ENCODE results near the gene CLDN25. TPM values are rescaled to one million over a fixed set of nuclear protein-coding genes. Genes with fewer than 3 reads are reported as not detected.
"Not testable (repeated sequence)": the region's sequence is repeated elsewhere in the genome, so short reads cannot be mapped to it uniquely, and the experiment has no call there.

The CLDN25 gene
- total RNA-seq, result not detected

DNA sequence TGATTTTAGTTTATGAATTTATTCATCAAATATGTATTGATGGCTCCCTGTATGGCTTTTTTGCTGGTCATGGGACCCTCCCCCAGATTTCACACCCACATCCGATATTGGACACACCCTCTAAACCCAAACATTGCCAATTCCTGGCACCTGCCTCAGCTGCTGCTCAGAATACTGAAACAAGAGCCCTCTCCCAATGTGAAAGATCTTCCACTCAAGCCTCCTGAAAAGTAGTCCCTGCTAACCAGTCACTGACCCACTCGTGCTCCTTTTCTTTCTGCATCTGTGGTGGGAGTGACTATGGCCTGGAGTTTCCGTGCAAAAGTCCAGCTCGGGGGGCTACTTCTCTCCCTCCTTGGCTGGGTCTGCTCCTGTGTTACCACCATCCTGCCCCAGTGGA, at the start of gene CLDN25:
Gene CLDN25 (plus strand): TSS at position 301 of the 400 bp plus-strand sequence. CDS start 0 bp downstream, at position 301.
- no peak for DNase-seq

DNA sequence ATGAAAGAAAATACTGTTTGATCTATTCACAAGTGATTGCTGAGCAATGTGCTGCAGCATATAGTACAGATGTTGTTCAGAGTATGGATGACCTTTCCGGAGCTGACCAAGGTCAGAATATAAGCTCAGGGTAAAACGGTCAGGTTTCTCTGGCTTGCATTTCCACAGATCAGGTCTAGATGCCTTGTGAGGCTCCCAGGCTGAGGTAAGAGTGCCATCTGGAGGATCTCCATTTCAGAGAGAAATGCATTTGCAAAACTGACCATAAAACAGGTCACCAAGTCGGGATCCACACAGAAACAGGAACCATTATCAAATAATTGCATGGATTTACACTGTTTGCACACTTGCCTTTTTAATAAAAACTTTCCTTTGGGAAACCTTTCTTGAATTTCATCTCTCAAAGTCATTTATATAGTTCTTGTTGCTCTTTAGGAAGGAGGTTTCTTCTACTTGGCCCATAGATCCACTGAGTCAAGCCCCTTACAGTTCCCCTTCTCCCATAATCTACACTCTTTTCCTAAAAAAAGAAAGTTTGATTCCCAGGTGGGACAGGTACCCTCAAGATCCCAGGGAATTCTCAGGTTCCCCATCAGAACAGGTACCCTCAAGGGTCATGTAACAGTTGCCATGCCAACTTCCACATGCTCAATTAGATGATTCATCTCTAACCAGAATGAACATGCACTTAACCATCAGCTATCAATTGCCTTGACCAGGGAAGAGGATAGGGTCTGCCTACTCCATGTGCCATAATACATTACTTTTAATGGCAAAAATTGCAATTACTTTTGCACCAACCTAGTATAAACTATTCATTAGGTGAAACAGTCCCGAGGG, 48.5 kb upstream of the CLDN25 start:
- DNase-seq, result peak; percentile 67

DNA sequence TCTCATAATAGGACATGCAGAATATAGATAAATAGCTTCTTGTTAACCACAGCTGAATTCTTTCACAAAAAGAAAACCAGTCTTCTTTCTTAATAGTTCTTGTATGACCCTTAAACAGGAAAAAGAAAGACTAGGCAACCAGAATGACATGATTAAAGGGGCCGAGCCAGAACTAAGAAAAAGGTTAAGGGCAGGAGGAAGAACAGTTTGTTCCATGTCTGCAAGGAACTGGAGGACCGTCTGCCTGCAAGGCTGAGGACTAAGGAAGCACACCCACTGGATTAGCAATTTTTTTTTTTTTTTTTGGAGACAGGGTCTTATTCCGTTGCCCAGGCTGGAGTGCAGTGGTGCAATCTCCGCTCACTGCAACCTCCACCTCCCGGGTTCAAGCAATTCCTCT, 47.5 kb upstream of the CLDN25 start:
- no peak for DNase-seq

DNA sequence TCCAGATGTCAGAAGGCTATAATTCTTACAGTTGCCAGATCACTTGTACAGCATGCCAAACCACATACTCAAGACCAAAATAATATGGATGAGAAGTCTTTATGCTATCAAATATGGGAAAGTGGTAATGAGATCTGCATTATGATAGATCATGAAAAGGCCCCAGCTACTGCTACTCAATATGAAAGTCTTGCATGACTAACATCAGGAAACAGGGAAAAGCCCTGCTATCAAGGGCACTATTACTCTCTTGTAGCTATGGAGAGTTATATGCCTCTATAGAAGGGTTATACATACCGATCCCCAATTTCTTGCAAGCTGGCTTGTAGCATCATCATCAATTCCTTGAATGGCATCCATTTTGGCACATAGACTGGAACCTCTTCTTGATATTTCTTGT, 43.3 kb upstream of the CLDN25 start:
- DNase-seq, result no peak

DNA sequence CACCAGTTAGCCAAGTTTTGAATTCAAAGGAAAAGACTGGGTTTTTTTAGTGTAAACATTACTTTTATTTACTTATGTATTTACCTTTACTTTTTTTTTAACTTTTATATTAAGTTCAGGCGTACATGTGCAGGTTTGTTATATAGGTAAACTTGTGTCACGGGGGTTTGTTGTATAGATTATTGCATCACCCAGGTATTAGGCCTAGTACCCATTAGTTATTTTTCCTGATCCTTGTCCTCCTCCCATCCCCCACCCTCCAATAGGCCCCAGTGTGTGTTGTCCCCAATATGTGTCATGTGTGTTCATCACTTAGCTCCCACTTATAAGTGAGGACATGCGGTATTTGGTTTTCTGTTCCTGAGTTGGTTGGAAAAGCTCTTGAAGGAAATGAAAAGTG, 26.7 kb upstream of the CLDN25 start:
- DNase-seq, result no peak

DNA sequence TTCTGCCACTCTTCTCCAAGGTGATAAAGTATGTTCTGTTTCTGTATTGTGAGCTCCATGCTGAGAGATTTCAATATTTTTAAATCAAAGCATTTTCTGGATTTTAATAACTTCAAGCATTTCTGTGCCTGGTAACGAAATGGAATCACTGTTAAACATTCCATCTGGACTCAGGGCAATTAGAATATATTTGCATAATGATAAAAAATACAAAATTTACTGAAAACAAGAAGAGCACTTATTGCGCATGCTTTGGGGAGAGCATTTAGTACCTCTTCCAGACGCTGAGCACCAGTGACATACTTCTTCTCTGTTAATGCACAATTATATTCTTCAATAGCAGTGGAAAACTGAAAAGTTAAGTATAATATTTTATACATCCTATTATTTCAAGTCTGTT, 19.4 kb upstream of the CLDN25 start:
- no peak for DNase-seq

DNA sequence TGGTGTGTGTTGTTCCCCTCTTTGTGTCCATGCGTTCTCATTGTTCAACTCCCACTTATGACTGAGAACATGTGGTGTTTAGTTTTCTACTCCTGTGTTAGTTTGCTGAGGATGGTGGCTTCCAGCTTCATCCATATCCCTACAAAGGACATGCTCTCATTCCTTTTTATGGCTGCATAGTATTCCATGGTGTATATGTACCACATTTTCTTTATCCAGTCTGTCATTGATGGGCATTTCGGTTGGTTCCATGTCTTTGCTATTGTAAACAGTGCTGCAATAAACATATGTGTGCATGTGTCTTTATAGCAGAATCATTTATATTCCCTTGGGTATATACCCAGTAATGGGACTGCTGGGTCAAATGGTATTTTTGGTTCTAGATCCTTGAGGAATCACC, 16.6 kb upstream of the CLDN25 start:
- not testable (repeated sequence) for DNase-seq

DNA sequence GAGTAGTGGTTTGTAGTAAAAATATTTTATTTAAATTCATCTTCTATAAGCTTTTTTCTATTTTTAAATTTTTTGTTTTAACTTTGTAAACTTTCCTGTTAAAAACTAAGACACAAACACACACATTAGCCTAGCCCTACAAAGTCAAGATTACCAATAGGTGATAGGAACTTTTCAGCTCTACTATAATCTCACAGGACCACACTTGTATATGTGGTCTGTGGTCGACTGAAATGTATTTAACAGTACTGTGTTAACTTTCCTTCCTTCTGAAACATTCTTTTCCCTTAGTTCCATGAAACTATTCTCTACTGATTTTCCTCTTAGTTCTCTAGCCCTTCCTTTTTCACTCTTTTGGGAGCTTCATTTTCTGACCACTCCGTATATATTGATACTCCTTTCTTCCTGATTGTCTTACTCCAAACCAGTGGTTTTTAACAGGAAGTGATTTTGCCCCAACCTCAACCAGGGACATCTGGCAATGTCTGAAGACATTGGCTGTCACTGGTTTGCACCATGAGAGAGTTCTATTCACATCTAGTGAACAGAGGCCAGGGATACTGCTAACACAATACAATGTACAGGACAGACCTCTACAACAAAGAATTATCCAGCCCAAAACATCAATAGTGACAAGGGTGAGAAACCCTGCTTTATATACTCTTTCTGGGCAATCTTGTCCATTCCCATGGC, 14.9 kb upstream of the CLDN25 start:
- DNase-seq, result no peak

DNA sequence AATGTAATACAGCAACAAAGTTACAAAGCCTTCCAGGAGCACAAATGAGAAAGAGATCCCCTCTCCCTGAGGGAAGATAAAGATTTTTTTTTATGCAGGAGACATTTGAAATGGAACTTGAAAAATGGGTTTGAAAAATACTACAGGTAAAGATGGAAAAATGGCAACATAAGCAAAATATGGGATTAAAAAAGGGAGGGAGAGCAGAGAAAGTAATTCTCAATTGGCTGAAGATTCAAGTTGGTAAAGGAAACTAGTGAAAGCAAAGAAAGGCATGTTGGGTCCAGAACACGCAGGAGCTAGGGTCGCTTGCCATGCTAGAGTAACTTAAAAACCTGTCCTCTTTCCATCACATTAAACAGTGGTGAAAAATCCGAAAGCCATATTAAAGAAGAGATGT, 7.6 kb upstream of the CLDN25 start:
- no peak for DNase-seq

DNA sequence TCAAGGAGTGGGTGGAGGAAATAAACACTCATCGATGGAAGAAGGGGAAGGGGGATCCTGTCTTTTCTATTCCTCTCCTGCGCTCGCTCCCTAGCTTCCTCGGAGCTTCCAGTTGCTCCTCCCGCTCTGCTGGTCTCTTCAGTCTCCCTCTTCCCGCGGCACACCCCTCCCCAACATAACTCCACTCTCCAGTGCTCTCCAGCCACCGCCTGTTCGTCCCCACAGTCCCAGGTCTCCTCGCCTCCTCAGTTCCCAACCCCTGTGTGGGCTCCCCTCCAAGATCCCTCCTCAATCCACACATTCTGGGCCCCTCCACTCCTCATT, 6.5 kb upstream of the CLDN25 start:
- peak; percentile 55 for DNase-seq

DNA sequence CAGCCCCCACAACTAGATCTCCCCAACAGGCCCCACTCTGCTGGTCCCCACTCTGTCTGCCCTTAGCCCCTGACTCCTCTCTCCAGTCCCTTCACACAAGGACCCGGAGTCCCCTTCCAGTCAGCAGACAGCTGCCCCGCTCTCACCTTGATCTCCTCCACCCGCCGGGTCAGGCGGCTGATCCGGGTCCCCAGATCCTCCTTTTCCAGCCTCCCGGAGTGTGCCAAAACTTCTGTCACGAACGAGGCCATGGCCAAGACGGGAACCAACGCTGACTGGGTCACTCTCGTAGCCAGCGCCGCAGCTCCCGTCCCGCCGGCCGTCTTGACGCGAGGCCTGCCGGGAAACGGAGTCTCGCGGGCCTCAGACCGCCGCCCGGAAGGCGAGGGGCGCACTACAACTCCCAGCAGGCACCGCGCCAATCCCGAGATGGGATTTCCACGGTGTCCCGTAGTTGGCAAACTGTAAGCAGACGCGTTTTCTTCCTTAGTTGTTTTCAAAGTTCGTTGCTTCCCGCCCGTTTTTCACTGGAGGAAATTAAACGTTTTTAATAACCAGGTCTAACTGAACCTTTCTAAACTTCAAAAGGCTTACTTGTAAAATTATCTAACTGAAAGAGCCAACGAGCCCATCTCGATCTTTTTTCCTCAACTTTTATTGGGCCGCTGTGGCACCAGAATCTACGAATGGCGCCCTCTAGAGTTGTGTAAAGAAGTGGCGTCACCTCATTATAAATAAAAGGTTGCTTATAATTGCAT, 6.0 kb upstream of the CLDN25 start, which contains the start of gene ZW10:
Gene ZW10 (minus strand): TSS at position 277 of the 758 bp plus-strand sequence. CDS start 26 bp downstream, at position 251.
- DNase-seq, result peak; percentile 99

DNA sequence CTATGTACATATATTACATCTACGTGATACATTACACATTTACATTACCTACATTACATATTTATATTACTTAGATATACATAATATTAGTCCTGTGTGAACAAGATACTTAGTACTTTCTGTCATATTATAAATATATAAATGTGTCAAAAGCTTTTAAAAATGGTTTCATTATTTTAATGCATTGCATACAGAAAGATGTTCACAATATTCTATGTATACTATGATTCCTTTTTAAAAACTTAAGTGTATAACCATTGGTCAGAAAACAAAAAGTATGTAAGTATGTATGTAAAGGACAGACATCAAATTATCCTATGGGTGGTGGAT, 5.5 kb upstream of the CLDN25 start:
- DNase-seq, result no peak

DNA sequence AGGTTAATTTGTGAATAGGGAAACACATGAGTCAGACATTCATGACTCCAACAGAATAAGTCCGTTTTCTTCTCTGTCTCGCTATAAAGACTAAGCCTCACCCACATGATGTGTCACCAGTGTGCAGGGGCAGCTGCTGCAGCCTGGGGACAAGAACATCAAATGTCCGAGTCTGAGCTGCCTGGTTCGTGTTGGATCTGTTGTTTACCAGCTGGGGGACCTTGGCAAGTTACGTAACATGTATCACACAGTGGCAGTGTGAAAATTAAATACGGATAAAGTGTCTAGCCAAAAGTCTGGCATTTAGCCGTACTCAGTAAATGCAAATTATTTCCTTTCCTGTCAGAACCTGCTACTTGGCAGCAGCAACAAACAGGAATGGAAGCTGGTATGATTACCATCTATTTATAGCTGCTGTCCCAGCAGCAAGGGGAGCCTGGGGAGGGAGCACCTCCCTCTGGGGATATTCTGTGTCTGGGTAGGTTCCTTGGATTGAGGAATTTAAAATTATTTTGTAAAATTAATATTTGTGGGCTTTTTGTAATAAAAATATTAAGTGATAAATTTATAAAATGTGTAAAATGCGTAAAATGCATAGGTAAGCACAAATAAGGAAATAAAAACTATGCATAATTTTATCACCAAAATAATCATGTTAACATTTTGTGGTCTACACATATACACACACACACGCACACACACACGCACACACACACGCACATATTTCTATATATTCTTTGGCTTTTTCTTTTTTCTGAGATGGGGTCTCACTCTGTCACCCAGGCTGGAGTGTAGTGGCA, 1.3 kb upstream of the CLDN25 start:
- DNase-seq, result peak; percentile 65

DNA sequence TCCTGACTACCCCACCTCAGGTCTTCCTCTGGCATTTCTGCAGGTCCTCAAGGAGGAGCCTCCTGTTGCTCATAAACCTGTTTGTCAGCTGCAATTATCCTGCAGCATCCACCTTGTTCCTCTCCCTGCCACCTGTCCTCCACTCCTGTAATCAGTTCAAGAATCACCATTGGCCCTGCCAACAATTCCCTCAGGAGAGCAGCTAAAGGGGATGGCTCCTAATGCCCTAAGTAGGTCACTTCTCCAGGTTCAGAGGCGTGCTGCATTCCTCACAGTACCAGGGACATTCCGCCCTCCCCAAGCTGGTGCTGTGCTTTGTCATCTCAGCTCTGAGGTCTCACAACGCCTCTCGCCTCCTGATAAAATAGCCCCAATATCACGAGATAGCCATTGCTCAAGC, 2.1 kb downstream of the CLDN25 start:
- DNase-seq, result no peak

DNA sequence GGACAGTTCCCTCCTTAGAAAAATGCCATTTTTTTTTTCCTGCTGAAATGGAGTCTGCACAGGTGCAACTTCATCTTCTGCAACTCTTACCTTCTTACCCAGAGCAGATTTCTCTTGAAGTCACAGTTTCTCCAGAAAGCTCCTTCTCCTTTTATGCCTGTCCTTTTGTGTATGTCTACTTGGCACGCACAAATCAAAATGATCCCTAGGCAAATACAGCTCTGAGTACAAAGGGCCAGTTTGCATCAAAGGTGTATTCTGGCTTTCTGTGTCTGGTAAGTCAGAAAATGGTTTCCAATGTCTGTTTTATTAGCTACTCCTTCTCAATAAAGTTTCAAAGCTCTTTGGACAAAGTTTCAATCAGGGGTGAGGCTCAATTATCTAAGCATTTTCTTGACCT, 2.5 kb downstream of the CLDN25 start:
- no peak for DNase-seq

DNA sequence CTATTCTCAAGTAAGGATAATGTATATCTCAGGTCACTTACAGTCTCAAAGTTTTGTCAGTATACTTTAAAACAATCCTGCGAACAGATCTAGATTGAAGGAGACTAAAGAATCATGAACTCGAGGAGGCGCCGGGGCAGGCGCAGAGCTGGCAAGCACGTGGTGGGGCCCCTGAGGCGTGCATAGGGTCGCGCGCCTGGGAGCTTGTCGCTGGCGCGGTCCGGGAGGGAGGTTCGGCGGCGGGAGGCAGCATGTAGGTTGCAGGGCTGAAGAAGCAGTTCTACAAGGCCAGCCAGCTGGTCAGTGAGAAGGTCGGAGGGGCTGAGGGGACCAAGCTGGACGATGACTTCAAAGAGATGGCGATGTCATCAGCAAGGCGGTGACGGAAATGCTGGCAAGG, 9.4 kb downstream of the CLDN25 start:
- DNase-seq, result not testable (repeated sequence)

DNA sequence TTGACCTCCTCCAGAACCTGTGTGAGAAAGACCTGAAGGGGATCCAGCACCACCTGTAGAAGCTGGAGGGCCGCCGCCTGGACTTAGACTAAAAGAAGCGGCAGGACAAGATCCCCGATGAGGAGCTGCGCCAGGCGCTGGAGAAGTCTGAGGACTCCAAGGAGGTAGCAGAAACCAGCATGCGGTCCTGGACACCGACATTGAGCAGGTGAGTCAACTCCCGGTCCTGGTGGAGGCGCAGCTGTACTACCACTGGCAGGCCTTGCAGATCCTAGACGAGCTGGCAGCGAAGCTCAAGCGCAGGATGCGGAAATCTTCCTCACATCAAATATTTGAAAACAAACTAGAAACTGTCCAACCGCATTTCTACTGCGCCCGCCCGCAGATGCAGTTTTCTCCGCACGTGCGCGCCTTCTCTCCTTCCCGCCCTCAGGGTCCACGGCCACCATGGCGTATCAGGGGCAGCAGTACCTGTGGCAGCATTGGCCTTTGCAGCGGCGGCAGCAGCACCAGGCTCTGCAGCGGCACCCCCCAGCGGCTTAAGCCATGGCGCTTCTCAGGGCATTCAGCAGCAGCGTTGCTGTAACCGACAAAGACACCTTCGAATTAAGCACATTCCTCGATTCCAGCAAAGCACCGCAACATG, 10.2 kb downstream of the CLDN25 start:
- DNase-seq, result no peak

DNA sequence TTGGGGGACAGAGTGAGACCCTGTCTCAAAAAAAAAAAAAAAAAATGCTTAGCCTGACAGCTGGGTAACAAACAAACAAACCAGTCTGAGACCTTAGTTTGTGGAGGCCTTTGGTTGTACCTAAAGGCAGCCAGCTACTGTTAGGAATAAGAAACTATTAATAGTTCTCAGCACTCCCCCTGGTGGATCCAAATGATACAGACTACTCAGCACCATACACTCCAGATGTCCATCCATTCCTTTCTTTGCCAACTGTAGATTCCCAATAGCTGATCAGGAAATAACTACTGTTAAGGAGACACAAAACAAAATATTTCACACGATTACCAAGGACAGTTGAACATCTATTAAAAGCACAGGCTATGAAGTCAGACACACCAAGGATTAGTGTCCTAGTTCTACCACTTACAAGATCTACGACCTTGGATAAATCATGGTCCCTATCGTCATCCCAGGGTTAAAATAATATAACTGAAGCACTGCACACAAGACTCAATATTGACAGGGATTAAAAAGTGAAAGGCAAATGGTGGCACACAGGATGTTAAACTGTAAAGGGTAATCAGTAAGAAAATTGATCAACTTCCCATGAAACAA, 17.2 kb downstream of the CLDN25 start:
- DNase-seq, result peak; percentile 67

DNA sequence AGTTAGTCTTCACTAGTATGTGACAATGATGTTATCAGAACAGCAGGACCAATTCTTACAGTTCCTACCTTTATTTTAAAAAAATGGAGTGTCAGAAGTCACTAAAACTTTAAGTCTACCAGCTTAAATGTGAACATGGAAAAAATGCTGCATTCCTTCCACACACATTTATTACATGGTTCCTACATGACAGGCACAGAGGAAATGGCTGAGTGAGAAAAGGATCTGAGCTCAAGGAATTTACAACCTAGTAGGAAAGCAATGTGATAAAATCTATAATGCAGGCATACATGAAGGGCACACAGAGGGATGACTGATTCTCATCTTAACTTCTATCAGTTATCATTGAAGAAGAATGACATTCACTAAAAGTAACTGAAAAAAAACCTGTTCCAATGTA, 23.0 kb downstream of the CLDN25 start:
- no peak for DNase-seq

DNA sequence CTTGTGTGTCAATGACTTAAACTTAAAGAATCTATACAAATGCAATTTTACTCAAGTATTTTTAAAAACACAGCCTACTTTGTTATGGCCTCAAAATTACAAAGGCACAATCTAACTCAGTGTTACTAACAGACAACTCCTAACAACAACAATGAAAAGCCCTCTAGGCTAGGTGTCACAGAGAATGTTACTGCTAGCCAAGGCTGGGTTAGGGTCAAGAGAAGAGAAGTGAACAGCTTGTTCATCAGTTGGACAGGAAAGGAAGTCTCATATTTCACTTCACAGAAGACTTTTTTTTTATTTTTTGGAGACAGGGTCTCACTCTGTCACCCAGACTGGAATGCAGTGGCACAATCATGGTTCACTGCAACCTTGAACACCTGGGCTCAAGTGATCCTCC, 26.0 kb downstream of the CLDN25 start:
- no peak for DNase-seq

DNA sequence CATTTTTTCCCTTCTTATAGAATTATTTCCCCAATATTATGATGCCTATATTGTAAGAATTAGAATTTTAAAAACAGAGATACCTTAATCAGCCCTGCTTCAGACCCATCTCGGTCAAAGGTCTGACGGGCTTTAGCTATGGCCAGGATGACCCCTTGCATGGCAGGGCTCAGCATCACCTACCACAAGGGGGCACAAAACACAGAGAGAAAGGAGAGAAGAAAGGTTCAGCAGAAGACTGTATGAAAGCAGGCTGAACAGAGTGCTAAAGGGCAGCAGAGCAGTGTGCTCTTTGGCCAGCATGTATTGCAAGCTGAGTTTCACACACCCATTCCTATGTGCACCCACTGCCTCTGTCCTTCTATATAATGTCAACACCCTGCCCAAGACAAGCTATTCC, 26.8 kb downstream of the CLDN25 start:
- DNase-seq, result peak; percentile 14
